NCI-H1436 (cell line): ENCODE measurements around the gene NOX5.
A peak's percentile ranks its signal among the peaks of the same experiment; 100 is the strongest.

ENCODE experiments used
- DNase-seq: peaks from one replicate; lab custom pipeline; 2025; lab: John Stamatoyannopoulos, UW

The NOX5 gene

DNA sequence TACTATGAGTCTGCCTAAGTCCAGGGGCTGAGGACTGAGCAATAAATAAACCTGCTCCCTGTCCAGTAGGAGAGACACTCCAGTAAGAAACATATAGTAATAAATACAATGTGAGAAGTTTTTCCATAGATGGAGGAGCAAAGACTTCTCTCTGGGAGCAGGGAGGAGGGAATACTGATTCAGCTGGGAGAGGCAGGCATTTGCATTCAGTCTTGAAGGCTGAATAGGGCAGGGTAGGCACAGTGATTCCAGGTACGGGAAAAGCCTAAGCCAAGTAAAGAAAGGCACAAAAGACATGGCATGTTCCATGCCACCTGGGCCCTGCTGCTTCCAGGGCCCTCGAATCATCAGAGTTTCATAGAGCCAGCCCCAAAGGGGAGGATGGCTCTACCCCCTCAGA, 86.3 kb downstream of the NOX5 start:
- DNase-seq = no peak

DNA sequence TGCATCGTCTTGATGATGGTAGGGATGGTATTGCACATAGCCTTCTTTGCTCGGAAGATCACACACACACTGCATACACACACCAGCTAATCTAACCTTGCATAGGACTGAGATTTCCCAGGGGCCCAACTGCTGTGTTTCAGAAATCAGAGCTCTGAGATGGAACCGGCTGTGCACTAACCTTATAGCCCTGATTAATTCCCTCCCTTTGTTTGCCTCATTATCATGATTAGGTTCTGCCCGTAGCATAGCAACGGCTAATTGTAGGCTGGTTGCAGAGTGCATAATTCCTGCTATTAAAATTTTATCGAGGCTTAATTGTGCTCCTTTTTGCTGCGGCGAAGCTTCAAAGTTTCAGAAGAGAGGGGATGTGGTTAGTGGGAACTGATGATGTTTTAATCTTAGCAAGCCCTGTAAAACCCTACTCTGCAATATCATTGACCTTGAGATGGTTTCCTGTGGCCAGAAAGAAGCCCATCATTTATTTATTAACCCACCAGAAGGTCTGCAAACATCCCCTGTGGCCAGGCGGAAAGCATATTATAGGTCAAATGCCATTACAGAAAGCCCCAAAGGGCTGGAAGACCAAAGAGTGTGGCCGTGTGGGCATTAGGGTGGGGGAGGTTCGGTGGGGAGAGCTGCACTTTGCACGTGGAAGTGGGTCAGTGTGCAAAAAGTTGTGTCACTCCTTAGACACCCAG, 89.7 kb downstream of the NOX5 start:
- peak; percentile 72 for DNase-seq

DNA sequence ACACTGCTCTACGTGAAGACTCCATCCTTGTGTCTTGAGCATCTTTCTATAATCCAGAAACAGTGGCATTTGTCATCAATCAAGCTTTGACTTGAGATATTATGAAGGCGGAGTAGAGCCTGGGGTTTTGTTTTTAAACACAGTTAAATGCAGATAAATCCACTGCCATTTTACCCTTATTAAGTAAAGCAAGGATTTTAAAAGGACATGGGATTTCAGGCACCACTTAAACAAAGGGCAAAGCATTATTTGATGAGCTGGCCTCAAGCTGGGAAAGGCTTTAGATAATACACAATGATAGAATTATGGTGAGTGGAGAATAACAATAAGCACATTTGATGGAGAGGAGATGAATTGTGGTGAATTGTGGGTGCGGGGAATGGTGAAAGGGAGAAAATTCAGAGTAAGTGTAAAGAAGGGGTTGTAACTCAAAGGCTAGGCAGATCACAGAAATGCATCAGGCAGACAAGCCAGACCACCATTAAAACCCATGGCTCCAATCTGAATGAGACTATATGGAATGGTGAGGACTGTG, 91.0 kb downstream of the NOX5 start:
- DNase-seq = no peak

DNA sequence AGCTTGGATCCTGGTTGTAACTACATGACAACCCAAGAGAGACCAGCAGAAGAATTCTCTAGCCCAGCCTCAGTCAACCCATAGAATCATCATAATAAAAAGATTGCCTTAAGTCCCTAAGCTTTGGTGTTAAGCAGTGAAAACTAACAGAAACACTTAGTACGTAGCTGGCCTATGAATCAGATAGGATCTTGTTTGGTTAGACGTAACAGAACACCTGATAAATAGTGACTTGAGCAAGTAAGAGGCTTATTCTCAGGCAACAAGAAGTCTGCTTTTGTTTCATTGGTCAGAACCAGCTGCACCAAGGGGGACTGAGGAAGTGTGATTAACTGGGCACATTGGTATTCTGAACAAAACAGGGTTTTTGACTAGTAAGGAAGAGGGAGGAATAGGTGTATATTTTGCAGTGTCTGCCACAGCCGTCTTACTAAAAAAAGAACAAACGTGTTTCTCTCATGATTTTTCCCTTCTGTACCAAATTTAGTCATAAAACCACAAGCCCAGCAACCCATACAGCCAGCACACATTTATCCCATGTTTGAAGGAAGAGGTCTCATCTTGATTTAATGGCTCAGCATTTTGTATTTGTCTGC, 92.6 kb downstream of the NOX5 start:
- DNase-seq = no peak
